ENCODE data around the gene ARHGAP26. TPM values are rescaled to one million over a fixed set of nuclear protein-coding genes. Genes with fewer than 3 reads are reported as not detected.
A peak's percentile ranks its signal among the peaks of the same experiment; 100 is the strongest.

Gene ARHGAP26
- total and polyA plus RNA-seq, 12 donors: 7.5 to 45.8 (median 37.2) TPM

GRCh38 chr5:143003328-143003636, 233.1 kb downstream of the ARHGAP26 start:
- no peak for ATAC-seq

GRCh38 chr5:143004361-143005145, 234.4 kb downstream of the ARHGAP26 start:
- ATAC-seq: no peak
- intact Hi-C loops (cut with DNase I): loop anchor here in 8 of 10 donors (5.0 to 10.0 kb wide), 11 partner anchors 50 to 830 kb away; partner anchors contain the start of gene NR3C1 (in 4 of the 8)
- TF ChIP-seq CTCF (IDR thresholded peaks at IDR 0.05): no peak
- Histone ChIP-seq H3K27ac (peak overlapping the region in 8 of 10 donors; percentile 9 to 90 (median 52)), H3K4me1 (peaks cover 13 to 88% (median 74%) of the 10 kb centered on the region in 9 donors), H3K27me3 (no peaks in the 10 kb centered on the region), H3K4me3 (no peak overlapping the region), H3K36me3 (no peaks in the 10 kb centered on the region), H3K9me3 (no peaks in the 10 kb centered on the region)
- 62 to 77% methylated on average over 4 of the region's 4 CpGs for WGBS, 2 donors
- no peak for DNase-seq

More at GRCh38 chr5:143003328-143003636, 233.1 kb downstream of the ARHGAP26 start:
- Histone ChIP-seq H3K27ac (peak overlapping the region in 9 of 10 donors; percentile 23 to 90 (median 73)), H3K9me3 (no peaks in the 10 kb centered on the region), H3K4me3 (peak overlapping the region in 2 of 10 donors; percentile 11 to 12), H3K4me1 (peaks cover 10 to 82% (median 63%) of the 10 kb centered on the region in 9 donors), H3K36me3 (no peaks in the 10 kb centered on the region), H3K27me3 (no peaks in the 10 kb centered on the region)
- TF ChIP-seq CTCF (IDR thresholded peaks at IDR 0.05): no peak
- DNase-seq: no peak
- intact Hi-C loops (cut with DNase I): loop anchor here in 7 of 10 donors (5.0 to 10.0 kb wide), 8 partner anchors 52 to 832 kb away; partner anchors contain the start of gene NR3C1 (in 2 of the 7)
- WGBS, 2 donors: 68 to 70% methylated on average over 3 of the region's 3 CpGs

- intact Hi-C loops (cut with DNase I): loop anchor here in 8 of 10 donors (5.0 to 10.0 kb wide), 11 partner anchors 48 to 828 kb away; partner anchors contain the start of gene NR3C1 (in 2 of the 8)
- Histone ChIP-seq H3K4me3 (no peak overlapping the region), H3K9me3 (no peaks in the 10 kb centered on the region), H3K27me3 (no peaks in the 10 kb centered on the region), H3K4me1 (peaks cover 13 to 93% (median 79%) of the 10 kb centered on the region in 9 donors), H3K36me3 (peaks cover 0 to 7% (median 0%) of the 10 kb centered on the region in 9 donors), H3K27ac (peak overlapping the region in 9 of 10 donors; percentile 23 to 88 (median 69))
- no peak for DNase-seq
- ATAC-seq: peak in 1 of 8 donors; percentile 27
- TF ChIP-seq CTCF (IDR thresholded peaks at IDR 0.05): no peak
Observed at GRCh38 chr5:143006501-143006900, 236.3 kb downstream of the ARHGAP26 start.

GRCh38 chr5:143008032-143008431, 237.9 kb downstream of the ARHGAP26 start:
- intact Hi-C loops (cut with DNase I): loop anchor here in 8 of 10 donors (5.0 to 10.0 kb wide), 11 partner anchors 47 to 827 kb away; partner anchors contain the start of gene NR3C1 (in 2 of the 8)
- ATAC-seq (no peak), DNase-seq (no peak)
- Histone ChIP-seq H3K4me1 (peaks cover 10 to 78% (median 64%) of the 10 kb centered on the region in 9 donors), H3K27me3 (no peaks in the 10 kb centered on the region), H3K36me3 (peaks cover 0 to 7% (median 0%) of the 10 kb centered on the region in 9 donors), H3K4me3 (no peak overlapping the region), H3K27ac (peak overlapping the region in 6 of 10 donors; percentile 57 to 88 (median 74)), H3K9me3 (no peaks in the 10 kb centered on the region)
- 91 to 96% methylated on average over 2 of the region's 2 CpGs for WGBS, 2 donors
- TF ChIP-seq CTCF (IDR thresholded peaks at IDR 0.05): no peak

Measured in heart right ventricle (tissue), 16 donors.